Immature natural killer cell (primary cell): ENCODE results near the gene AGER. TPM values are rescaled to one million over a fixed set of nuclear protein-coding genes. Genes with fewer than 3 reads are reported as not detected.
A peak's percentile ranks its signal among the peaks of the same experiment; 100 is the strongest.
"Not testable (repeated sequence)": the region's sequence is repeated elsewhere in the genome, so short reads cannot be mapped to it uniquely, and the experiment has no call there.

Experiments used
- DNase-seq, 3 donors: peaks; one replicate each; pipeline ENCODE4 v3.0.0; 2022; ENCODE audit warnings: mixed read lengths in 1 of 3
- H3K27ac Mint-ChIP-seq, 6 donors: one replicate each; pipeline ENCODE4 v1.8.0; 2020; ENCODE audit warnings: mixed read lengths in 6 of 6, mild to moderate bottlenecking in 5 of 6, inconsistent platforms in 4 of 6, moderate library complexity in 3 of 6
- H3K27me3 Mint-ChIP-seq, 3 donors: one replicate each; pipeline ENCODE4 v1.8.0; 2020 to 2021; ENCODE audit warnings: low read depth in 3 of 3, mild to moderate bottlenecking in 3 of 3, mixed read lengths in 3 of 3, moderate library complexity in 3 of 3, inconsistent platforms in 1 of 3
- H3K36me3 Mint-ChIP-seq, 3 donors: one replicate each; pipeline ENCODE4 v1.8.0; 2020; ENCODE audit warnings: mixed read lengths in 3 of 3, inconsistent platforms in 2 of 3, mild to moderate bottlenecking in 2 of 3
- H3K4me1 Mint-ChIP-seq, 2 donors: one replicate each; pipeline ENCODE4 v1.8.0; 2020; ENCODE audit warnings: inconsistent platforms in 2 of 2, mild to moderate bottlenecking in 2 of 2, mixed read lengths in 2 of 2, moderate library complexity in 1 of 2
- H3K4me3 Mint-ChIP-seq, 5 donors: one replicate each; pipeline ENCODE4 v1.8.0; 2020; ENCODE audit warnings: mild to moderate bottlenecking in 5 of 5, mixed read lengths in 5 of 5, inconsistent platforms in 3 of 5, moderate library complexity in 3 of 5
- H3K9me3 Mint-ChIP-seq, 6 donors: one replicate each; pipeline ENCODE4 v1.8.0; 2020; ENCODE audit warnings: mild to moderate bottlenecking in 6 of 6, mixed read lengths in 6 of 6, inconsistent platforms in 4 of 6, moderate library complexity in 3 of 6
- polyA plus RNA-seq, 3 donors: library from polyadenylated mRNA; unstranded; fragments of 300-500 nt; fragmentation: Illumina TruSeq; gene quantifications; one replicate each; pipeline ENCODE4 v1.2.3, GENCODE V29; 2021

Gene AGER
- polyA plus RNA-seq, 3 donors from 2014 or later, result 0.25 to 0.57 TPM; not detected in 1

DNA sequence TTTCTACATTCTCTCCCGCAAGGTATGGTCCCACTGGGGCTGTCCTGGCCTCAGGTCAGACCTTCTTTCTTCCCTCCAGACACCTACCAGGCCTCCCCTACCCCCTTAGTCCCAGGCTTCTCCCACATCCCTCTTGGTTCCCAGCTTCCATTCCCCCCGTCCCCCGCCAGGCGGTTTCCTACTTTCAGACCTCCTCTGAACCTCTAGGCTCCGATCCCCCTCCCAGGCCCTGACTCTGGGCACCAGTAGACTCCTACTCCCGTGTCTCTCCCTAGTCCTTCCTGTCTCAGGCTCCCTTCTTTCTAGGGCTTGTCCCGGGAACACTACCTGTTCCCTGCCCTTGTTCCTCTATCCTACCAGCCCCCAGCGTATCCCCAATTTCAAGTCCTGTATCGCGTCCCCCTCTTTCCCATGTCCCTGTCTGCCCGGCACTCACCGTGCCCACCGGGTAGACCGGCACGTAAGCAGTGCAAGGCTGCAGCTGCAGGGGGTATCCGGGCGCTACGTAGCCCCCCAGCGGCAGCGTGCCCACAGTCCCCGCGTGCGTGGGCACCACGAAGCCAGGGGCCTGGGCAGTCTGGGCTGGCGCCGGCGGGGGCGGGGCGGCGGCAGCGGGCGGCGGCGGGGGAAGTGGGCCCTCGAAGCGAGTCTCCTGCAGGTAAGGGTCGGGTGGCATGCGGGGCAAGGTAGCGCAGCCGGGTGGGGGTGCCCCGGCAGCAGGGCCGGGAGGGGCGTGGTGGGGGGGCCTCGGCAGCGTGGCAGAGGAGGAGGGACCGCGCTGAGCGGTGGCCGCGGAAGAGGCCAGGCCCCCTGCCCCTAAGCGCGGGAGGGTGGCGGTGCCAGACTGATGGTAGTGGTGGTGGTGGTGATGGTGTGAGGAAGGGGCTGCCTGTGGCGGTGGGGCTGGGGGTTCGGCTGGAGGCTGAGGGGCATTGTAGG is 33.9 kb downstream of the AGER start:
- Mint-ChIP-seq H3K36me3 (peaks cover 0 to 7% (median 0%) of the 10 kb centered on the region in 3 donors), H3K27me3 (peaks cover 18 to 23% (median 19%) of the 10 kb centered on the region in 3 donors), H3K9me3 (peaks cover 0 to 6% (median 2%) of the 10 kb centered on the region in 6 donors), H3K27ac (peak overlapping the region in 2 of 6 donors; percentile 1 to 12), H3K4me3 (peak overlapping the region; percentile 17 to 57 (median 30)), H3K4me1 (peaks cover 53 to 74% of the 10 kb centered on the region in 2 donors)
- DNase-seq, result no peak

DNA sequence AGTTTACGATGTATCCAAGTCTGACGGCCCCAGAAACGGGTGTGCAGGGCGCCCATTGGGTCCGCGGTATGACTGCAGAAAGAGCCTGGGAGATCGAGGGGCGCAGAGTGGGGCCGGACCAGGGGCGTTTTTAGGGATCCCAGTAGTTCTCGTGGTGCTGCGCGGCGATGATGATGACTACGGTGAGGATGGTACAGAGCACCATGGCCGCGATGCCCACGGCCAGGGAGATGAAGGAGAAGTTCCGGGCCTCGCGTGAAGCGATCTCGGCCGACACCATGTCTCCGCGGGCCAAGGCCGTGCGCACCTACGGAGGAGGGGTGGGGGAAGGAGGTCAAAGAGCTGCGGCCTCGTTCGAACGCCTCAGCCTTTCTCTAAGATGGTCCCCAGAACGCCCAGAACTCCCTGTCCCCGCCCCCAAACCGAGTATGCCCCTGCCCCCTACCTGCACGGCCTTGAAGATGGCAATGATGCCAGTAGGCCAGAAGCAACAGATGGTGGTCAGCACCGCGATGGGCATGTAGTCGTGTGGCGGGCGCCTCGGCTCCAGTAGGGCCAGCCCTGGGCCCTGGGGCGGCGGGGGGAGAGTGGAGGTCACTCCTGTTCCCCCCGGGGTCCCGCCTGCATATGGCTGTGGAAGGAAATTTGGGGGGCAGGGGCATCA is 34.8 kb downstream of the AGER start:
- peaks cover 0 to 7% (median 0%) of the 10 kb centered on the region in 3 donors for H3K36me3 Mint-ChIP-seq
- H3K4me3 Mint-ChIP-seq, result peak overlapping the region; percentile 89 to 97 (median 92)
- H3K9me3 Mint-ChIP-seq, result peaks cover 0 to 6% (median 2%) of the 10 kb centered on the region in 6 donors
- peaks cover 44 to 64% of the 10 kb centered on the region in 2 donors for H3K4me1 Mint-ChIP-seq
- no peak for DNase-seq
- H3K27me3 Mint-ChIP-seq, result peaks cover 17 to 24% (median 17%) of the 10 kb centered on the region in 3 donors
- H3K27ac Mint-ChIP-seq, result peak overlapping the region; percentile 65 to 92 (median 81)

DNA sequence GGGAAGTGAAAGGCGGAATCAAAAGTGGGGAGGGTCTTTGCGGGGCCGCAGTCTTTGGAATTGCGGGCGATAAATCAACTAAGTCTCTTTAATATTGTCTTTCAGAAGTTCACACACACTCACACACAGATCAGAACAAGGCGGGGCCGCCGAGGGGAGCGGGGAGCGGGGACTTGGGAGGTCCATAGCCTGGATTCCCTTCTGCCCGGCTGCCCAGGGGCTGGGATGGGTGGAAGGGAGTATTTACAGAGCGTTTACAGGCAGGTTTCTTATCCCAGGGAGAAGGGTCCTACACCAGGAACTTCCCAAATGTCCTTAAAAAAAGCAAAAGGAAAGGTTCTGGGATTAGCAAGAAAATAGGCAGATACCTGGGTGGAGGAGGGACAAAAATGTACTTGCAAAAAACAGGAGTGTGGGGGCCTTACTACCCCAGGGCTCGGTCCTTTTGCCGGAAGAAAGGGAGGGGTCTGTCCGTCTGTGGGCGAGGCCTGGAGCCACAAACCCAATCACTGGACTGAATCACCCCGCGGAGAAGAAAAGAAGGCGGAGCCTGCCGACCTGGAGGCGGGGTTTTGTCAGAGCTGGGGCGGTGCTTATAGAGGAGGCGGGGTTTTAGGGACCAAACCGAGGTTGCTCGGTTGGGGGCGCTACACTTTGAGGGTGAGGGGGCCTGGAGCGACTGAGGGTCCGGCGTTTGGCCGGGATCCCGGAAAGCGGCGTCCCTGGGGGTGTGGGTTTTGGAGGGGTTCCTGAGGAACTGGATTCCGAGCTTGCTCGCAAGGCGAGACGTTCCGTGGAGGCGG is 35.6 kb downstream of the AGER start:
- Mint-ChIP-seq H3K27ac (peak overlapping the region; percentile 65 to 92 (median 81)), H3K27me3 (peaks cover 11 to 24% (median 12%) of the 10 kb centered on the region in 3 donors), H3K4me1 (peaks cover 37 to 57% of the 10 kb centered on the region in 2 donors), H3K4me3 (peak overlapping the region; percentile 89 to 97 (median 92)), H3K9me3 (peaks cover 0 to 6% (median 2%) of the 10 kb centered on the region in 6 donors), H3K36me3 (peaks cover 0 to 7% (median 0%) of the 10 kb centered on the region in 3 donors)
- peak; percentile 80 to 86 (median 85) for DNase-seq

DNA sequence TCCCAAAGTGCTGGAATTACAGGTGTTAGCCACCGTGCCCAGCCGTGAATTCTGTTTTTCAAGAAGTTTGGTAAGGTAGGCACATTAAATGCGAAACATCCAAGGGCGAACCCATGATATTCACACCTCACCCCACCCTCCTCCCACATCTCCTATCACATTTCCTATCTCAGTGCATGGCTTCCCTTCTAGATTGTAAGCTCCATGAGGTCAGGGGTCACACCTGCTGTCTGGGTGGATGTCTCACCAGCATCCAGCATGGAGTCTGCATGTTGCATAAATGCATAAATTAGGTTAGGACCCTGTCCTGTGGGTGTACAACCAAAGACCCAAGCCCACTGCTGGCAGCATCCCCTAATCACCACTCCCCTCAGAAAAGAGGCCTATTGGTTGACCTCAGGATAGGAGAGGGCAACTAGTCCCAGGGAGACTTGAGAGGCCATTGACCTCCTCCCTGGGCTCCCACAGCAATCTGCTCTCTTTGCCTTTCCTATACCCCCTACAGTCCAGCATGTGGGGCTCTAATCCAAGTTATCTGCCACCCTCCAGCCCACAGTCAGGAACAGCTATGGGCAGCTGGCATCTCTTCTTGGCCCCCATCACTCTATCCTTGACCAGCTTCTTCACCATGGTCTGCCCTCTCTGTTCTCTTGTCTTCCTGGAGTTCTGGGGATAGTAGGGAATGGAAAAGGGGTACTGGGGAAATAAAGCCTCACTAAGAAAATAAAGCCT is 36.5 kb downstream of the AGER start:
- DNase-seq, result no peak
- H3K27me3 Mint-ChIP-seq, result peaks cover 9 to 20% (median 10%) of the 10 kb centered on the region in 3 donors
- H3K36me3 Mint-ChIP-seq, result peaks cover 0 to 7% (median 0%) of the 10 kb centered on the region in 3 donors
- peak overlapping the region in 3 of 6 donors; percentile 17 to 80 (median 67) for H3K27ac Mint-ChIP-seq
- H3K4me1 Mint-ChIP-seq, result peaks cover 30 to 48% of the 10 kb centered on the region in 2 donors
- peak overlapping the region; percentile 89 to 97 (median 92) for H3K4me3 Mint-ChIP-seq
- peaks cover 0 to 6% (median 2%) of the 10 kb centered on the region in 6 donors for H3K9me3 Mint-ChIP-seq

DNA sequence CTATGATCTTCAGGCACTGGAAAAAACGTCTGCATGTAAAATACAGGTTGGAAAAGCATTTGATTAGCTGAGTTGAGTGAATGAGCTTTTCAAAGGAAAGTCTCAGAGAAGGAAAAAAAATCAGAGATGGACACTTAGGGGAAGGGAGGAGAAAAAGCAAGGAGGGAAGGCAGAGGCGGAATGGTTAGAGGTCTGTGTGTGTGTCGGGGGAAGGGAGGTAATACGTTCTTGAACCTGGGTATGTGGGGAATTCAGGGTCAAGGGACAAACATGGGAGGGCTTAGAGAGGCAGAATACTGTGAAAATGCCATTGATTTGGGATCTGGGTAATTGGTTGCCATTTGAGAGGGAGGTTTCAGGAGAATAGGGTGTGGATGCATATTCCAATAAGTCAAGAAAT is 37.4 kb downstream of the AGER start:
- Mint-ChIP-seq H3K4me1 (peaks cover 30 to 41% of the 10 kb centered on the region in 2 donors), H3K27me3 (peaks cover 7 to 23% (median 12%) of the 10 kb centered on the region in 3 donors), H3K9me3 (peaks cover 0 to 6% (median 2%) of the 10 kb centered on the region in 6 donors), H3K4me3 (peak overlapping the region in 3 of 5 donors; percentile 2 to 61 (median 48)), H3K27ac (peak overlapping the region in 4 of 6 donors; percentile 9 to 32 (median 20)), H3K36me3 (peaks cover 0 to 7% (median 0%) of the 10 kb centered on the region in 3 donors)
- DNase-seq, result no peak

DNA sequence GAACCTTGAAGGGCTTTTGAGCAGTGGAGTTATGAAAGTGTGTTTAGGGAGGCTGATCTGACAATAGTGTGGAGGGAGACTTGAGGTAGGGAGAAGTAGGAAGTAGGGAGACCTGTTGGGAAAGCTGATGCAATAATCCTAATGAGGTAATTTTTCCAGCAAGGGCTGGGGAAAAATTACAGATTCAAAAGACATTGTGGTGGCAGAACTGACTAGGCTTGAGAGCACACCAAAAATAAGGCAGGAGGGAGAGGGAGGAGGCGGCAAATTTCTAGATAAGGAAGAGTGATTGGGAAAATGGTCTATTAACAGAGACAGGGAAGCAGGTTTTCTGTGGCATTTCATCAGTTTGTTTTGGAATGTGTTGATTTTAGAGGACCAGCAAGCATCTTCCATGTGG is 37.8 kb downstream of the AGER start:
- no peak for DNase-seq
- Mint-ChIP-seq H3K9me3 (peaks cover 0 to 6% (median 2%) of the 10 kb centered on the region in 6 donors), H3K27ac (peak overlapping the region in 3 of 6 donors; percentile 9 to 32 (median 13)), H3K4me1 (peaks cover 30 to 41% of the 10 kb centered on the region in 2 donors), H3K36me3 (peaks cover 0 to 7% (median 0%) of the 10 kb centered on the region in 3 donors), H3K4me3 (peak overlapping the region in 4 of 5 donors; percentile 2 to 61 (median 32)), H3K27me3 (peaks cover 7 to 23% (median 12%) of the 10 kb centered on the region in 3 donors)

DNA sequence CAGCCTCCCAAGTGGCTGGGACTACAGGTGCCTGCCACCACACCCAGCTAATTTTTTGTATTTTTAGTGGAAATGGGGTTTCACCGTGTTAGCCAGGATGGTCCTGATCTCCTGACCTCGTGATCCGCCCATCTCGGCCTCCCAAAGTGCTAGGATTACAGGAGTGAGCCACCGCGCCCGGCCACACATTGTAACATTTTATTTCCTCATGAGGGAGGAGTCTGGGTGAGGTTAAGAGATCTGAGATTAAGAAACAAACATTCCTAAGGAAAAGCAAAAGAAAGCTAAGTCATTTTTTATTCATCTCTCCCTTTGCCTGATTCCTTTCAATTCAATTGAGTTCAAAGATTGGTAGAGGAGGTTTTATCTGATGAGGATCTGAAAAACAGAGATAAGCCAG is 39.8 kb downstream of the AGER start:
- H3K27ac Mint-ChIP-seq, DNase-seq, H3K36me3 Mint-ChIP-seq, H3K9me3 Mint-ChIP-seq, H3K4me3 Mint-ChIP-seq: not testable (repeated sequence)
- Mint-ChIP-seq H3K4me1 (peaks cover 30 to 35% of the 10 kb centered on the region in 2 donors), H3K27me3 (peaks cover 6 to 19% (median 12%) of the 10 kb centered on the region in 3 donors)

DNA sequence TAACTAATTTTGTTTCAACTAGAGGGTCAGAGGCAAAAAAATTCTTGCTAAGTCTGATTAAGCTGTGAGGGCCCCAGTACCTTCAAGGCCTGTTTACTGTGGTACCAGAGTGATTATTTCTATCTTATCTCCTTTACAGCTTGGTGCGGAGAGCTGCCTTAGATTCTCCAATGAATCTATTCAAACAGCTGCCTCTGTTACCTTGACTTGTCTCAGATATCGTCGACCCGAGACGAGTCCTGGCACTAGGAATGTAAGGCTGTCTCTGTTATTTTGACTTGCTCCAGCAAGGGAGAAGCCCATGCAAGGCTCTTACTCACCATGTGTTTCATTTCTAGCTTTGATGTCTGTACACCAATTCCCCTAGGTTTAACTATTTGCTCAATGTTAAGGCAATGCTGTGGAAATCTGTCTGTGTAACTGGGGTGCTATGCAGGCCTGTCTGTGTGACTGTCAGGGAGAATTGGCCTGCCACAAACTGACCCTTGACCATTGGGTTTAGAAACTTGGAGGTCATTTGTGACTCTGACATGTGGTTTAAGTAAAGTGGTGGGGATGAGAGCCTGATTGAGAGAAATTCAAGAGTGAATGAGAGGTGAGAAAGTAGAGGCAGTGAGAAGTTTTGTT is 43.5 kb downstream of the AGER start:
- Mint-ChIP-seq H3K4me3 (no peak overlapping the region), H3K9me3 (no peaks in the 10 kb centered on the region)
- no peak for DNase-seq

DNA sequence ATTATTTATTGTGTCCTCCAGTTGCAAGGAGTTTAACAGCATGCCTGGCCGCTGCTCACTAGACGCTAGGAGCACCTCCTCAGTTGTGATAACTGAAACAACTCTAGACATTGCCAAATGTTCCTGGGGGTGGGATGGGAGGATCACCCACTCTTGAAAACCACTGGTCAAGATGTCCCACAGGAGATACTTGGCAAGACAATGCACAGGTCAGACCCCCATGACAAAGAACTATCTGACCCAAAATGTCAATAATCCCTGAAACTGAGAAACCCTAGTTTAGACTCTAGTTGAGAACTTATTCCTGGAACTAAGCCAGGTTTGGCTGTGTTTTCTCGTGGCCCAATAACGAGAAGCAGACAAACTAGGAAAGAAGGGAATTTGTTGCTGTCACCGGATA is 44.5 kb downstream of the AGER start:
- no peaks in the 10 kb centered on the region for H3K9me3 Mint-ChIP-seq
- no peak for DNase-seq
- H3K4me1 Mint-ChIP-seq, result no peaks in the 10 kb centered on the region
- no peak overlapping the region for H3K4me3 Mint-ChIP-seq
- no peak overlapping the region for H3K27ac Mint-ChIP-seq
- no peaks in the 10 kb centered on the region for H3K36me3 Mint-ChIP-seq
- peaks cover 2 to 4% (median 3%) of the 10 kb centered on the region in 3 donors for H3K27me3 Mint-ChIP-seq

More for the DNA sequence above, 43.5 kb downstream of the AGER start:
- no peaks in the 10 kb centered on the region for H3K36me3 Mint-ChIP-seq
- no peaks in the 10 kb centered on the region for H3K4me1 Mint-ChIP-seq
- H3K27me3 Mint-ChIP-seq, result peaks cover 2 to 6% (median 4%) of the 10 kb centered on the region in 3 donors
- peak overlapping the region in 1 of 6 donors; percentile 20 for H3K27ac Mint-ChIP-seq

DNA sequence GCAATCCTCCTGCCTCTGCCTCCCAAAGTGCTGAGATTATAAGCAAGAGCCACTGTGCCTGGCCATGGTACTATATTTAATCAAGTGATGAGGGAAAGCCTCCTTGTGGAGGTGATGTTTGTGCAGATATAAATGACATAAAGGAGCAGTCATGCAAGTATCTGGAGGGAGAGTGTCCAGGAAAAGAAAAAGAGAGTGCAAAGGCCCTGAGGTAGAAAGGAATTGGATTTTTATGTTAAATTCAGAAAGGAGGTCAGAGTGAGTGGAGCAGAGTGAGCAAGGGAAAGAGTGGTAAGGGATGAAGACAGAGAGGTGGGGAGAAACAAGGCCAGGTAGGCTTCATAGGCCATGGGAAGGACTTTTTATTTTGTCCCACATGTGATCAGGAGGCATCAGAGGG is 46.6 kb downstream of the AGER start:
- Mint-ChIP-seq H3K4me3 (no peak overlapping the region), H3K27ac (no peak overlapping the region), H3K9me3 (no peaks in the 10 kb centered on the region), H3K27me3 (peaks cover 2 to 4% (median 3%) of the 10 kb centered on the region in 3 donors), H3K36me3 (no peaks in the 10 kb centered on the region), H3K4me1 (no peaks in the 10 kb centered on the region)
- no peak for DNase-seq

DNA sequence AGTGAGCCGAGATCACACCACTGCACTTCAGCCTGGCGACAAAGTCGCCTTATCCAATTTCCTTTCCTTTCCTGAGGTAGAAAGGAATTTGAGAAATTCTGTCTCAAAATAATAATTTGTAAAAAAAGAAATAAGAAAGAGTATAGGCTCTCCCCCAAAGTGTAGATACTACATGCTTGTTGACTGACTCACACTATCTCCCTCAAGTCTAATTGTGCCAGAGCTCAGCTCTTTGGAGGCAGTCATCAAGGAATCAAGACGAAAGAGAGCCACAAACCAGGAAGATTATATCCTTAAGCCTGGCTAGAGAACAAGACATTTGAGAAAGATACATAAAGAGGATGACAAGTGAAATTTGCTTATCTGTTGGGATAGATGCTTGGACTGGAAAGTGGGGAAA is 50.3 kb downstream of the AGER start:
- Mint-ChIP-seq H3K27ac (no peak overlapping the region), H3K36me3 (no peaks in the 10 kb centered on the region), H3K4me3 (no peak overlapping the region), H3K4me1 (peaks cover 16 to 18% of the 10 kb centered on the region in 2 donors), H3K27me3 (peaks cover 0 to 7% (median 0%) of the 10 kb centered on the region in 3 donors), H3K9me3 (no peaks in the 10 kb centered on the region)
- DNase-seq, result no peak

DNA sequence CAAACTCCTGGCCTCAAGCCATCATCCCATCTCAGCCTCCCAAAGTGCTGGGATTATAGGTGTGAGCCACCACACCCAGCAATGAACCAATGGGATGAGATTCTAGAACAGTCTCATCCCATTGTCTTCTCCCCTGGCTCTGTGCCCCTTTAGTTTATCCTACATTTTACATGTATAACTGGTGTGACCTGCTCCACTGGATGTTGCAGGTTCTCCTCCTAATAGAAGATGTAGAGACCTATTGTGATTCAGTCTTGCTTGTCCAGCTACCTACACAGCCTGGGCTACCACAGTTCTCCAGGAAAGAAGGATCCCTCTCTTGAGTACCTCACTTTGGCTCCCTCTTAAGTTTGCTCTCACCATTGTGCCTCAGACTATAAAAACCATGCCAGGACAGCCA is 51.9 kb downstream of the AGER start:
- H3K4me1 Mint-ChIP-seq, result peaks cover 33 to 34% of the 10 kb centered on the region in 2 donors
- H3K36me3 Mint-ChIP-seq, result no peaks in the 10 kb centered on the region
- H3K27ac Mint-ChIP-seq, result peak overlapping the region in 1 of 6 donors; percentile 7
- no peak for DNase-seq
- H3K27me3 Mint-ChIP-seq, result peaks cover 0 to 7% (median 3%) of the 10 kb centered on the region in 3 donors
- peak overlapping the region in 2 of 5 donors; percentile 2 to 35 for H3K4me3 Mint-ChIP-seq
- no peaks in the 10 kb centered on the region for H3K9me3 Mint-ChIP-seq
